GM19452 (cell line): Measurements from ENCODE around the gene MYH9.

Source experiments
- ATAC-seq: cut with Tn5 transposase; IDR thresholded peaks from one replicate; pipeline ENCODE4 v1.9.1; 2021; ENCODE audit not compliant: unreplicated experiment

MYH9 gene

GRCh38 chr22:36386900-36387708, 663 bp downstream of the MYH9 start:
- ATAC-seq, result peak; percentile 6

- ATAC-seq, result no peak
These were observed 1.3 kb downstream of the MYH9 start for GRCh38 chr22:36386351-36386899.

- ATAC-seq, result no peak
These were observed 2.0 kb downstream of the MYH9 start for GRCh38 chr22:36385491-36386350.

GRCh38 chr22:36384766-36385481, 2.8 kb downstream of the MYH9 start:
- no peak for ATAC-seq

GRCh38 chr22:36383110-36383581, 4.6 kb downstream of the MYH9 start:
- no peak for ATAC-seq

GRCh38 chr22:36381513-36382128, 6.1 kb downstream of the MYH9 start:
- ATAC-seq, result no peak

- ATAC-seq, result no peak
These were observed 8.0 kb downstream of the MYH9 start for GRCh38 chr22:36379593-36380361.

- ATAC-seq, result no peak
These were observed 8.9 kb downstream of the MYH9 start for GRCh38 chr22:36378869-36379217.

GRCh38 chr22:36378080-36378868, 9.5 kb downstream of the MYH9 start:
- ATAC-seq, result no peak

- ATAC-seq, result no peak
These were observed 10.6 kb downstream of the MYH9 start for GRCh38 chr22:36377022-36377631.

GRCh38 chr22:36376265-36376664, 11.5 kb downstream of the MYH9 start:
- no peak for ATAC-seq

- ATAC-seq, result no peak
These were observed 12.4 kb downstream of the MYH9 start for GRCh38 chr22:36375071-36375980.

- no peak for ATAC-seq
These were observed 13.2 kb downstream of the MYH9 start for GRCh38 chr22:36374603-36375024.

- no peak for ATAC-seq
These were observed 14.5 kb downstream of the MYH9 start for GRCh38 chr22:36373258-36373579.

- ATAC-seq, result no peak
These were observed 15.8 kb downstream of the MYH9 start for GRCh38 chr22:36371920-36372319.

GRCh38 chr22:36369922-36370791, 17.6 kb downstream of the MYH9 start:
- no peak for ATAC-seq
